ENCODE results near the gene SPATA16. TPM values are rescaled to one million over a fixed set of nuclear protein-coding genes. Genes with fewer than 3 reads are reported as not detected.
A peak's percentile ranks its signal among the peaks of the same experiment; 100 is the strongest.

The SPATA16 gene
- total RNA-seq, 2 donors from 2014 or later = not detected

DNA sequence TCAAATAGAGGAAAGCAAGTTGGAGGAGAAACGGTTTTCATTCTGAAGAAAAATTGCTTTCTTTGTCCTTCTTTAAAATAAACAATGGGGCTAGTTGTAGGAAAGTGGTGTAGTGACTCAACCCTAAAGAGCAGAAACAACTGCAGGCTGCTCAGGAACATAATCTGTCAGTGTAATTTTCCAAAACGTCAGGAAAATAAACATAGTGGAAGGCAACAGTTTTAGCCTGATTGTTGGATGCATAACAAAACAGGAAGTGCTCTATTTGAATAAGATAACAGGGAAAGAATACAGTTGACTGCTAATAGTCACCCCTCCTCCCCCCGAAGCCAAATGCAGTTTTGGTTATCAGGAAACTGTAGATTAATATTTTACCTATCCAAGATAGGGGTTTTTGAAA is 222.9 kb downstream of the SPATA16 start:
- WGBS, 2 experiments (ENCODE audit: insufficient coverage in 1 of 2, insufficient read length in 1 of 2) = 34% methylated on average over 3 of the region's 3 CpGs; no CpG with 5 or more reads in 1 of the 2 experiments
- Mint-ChIP-seq H3K27ac (peak overlapping the region; percentile 15), H3K36me3 (ENCODE audit: low read depth) (no peaks in the 10 kb centered on the region), H3K4me3 (peak overlapping the region; percentile 20), H3K9me3 (no peaks in the 10 kb centered on the region), H3K4me1 (peaks cover 57% of the 10 kb centered on the region), H3K27me3 (ENCODE audit: insufficient read depth) (no peaks in the 10 kb centered on the region)
- Histone ChIP-seq H3K36me3 (ENCODE audit: control insufficient read depth, insufficient read depth, low read length) (no peaks in the 10 kb centered on the region), H3K27ac (ENCODE audit: low read depth, low read length) (no peak overlapping the region), H3K4me3 (ENCODE audit: low read length) (peak overlapping the region; percentile 66), H3K9ac (ENCODE audit: extremely low read depth, low read length, poor library complexity, severe bottlenecking) (no peak overlapping the region), H3K9me3 (ENCODE audit: control insufficient read depth, low read length) (no peaks in the 10 kb centered on the region), H3K4me1 (ENCODE audit: control insufficient read depth, insufficient read depth, low read length) (peaks cover 12% of the 10 kb centered on the region), H3K27me3 (ENCODE audit: control insufficient read depth, insufficient read depth, low read length, poor library complexity, severe bottlenecking) (no peaks in the 10 kb centered on the region)
- DNase-seq = no peak
- TF ChIP-seq, protein P1, sequence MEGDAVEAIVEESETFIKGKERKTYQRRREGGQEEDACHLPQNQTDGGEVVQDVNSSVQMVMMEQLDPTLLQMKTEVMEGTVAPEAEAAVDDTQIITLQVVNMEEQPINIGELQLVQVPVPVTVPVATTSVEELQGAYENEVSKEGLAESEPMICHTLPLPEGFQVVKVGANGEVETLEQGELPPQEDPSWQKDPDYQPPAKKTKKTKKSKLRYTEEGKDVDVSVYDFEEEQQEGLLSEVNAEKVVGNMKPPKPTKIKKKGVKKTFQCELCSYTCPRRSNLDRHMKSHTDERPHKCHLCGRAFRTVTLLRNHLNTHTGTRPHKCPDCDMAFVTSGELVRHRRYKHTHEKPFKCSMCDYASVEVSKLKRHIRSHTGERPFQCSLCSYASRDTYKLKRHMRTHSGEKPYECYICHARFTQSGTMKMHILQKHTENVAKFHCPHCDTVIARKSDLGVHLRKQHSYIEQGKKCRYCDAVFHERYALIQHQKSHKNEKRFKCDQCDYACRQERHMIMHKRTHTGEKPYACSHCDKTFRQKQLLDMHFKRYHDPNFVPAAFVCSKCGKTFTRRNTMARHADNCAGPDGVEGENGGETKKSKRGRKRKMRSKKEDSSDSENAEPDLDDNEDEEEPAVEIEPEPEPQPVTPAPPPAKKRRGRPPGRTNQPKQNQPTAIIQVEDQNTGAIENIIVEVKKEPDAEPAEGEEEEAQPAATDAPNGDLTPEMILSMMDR (conservative IDR thresholded peaks at IDR 0.05) = no peak

DNA sequence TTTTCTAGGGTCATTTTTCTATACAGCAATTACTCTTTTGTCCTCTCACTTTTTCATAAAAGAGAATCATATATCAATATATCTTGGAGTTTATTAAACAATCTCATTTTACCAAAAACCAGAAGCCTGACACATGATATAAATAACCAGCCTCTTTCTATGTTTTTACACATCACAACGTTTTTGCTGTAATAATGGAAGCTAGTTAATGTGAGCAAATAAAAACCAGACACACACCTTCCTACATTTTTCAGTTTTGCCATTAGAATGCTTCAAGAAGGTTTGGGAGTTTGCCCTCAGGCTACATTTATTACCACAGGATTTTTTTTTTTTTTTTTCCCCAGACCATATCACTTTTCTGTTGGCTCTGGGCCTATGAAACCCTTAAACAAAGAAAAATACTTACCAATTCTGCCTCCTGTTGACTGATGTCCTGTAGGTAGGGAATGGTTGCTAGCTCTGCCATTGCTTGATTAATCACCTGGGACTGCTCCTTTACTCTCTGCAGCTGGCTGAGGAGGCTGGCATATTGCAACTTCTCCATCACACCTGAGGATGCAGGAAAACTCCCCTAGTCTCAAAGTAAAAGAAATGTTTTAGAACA is 225.0 kb downstream of the SPATA16 start:
- peaks cover 1% of the 10 kb centered on the region for H3K27me3 Mint-ChIP-seq (ENCODE audit: insufficient read depth)
- DNase-seq = peak; percentile 47

DNA sequence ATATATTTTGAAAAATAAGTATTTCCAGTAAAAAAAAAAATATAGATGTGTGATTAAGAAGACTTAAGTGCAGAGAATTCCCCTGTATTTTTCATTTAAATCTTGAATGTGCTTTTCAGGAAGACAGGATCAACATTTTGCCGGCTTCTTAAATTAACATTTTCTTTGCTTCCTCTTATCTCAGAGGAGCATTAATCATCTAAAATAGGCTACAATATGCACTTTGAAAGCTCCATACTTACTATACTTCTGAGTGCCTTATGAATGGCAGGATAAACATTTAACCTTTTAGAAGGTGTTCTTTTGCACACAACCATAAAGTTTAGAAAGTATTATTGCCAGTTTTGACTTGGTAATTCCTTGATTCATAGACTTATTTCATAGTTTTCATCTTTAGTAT is 226.2 kb downstream of the SPATA16 start:
- TF ChIP-seq, protein P1 (conservative IDR thresholded peaks at IDR 0.05) = no peak
- H3K9ac ChIP-seq (ENCODE audit: extremely low read depth, low read length, poor library complexity, severe bottlenecking) = no peak overlapping the region
- Mint-ChIP-seq H3K9me3 (no peaks in the 10 kb centered on the region), H3K4me1 (peaks cover 61% of the 10 kb centered on the region), H3K4me3 (no peak overlapping the region), H3K27me3 (ENCODE audit: insufficient read depth) (peaks cover 1% of the 10 kb centered on the region), H3K27ac (no peak overlapping the region), H3K36me3 (ENCODE audit: low read depth) (no peaks in the 10 kb centered on the region)
- H3K4me1 ChIP-seq (ENCODE audit: control insufficient read depth, insufficient read depth, low read length) = peaks cover 9% of the 10 kb centered on the region
- no peaks in the 10 kb centered on the region for H3K36me3 ChIP-seq (ENCODE audit: control insufficient read depth, insufficient read depth, low read length)
- H3K4me3 ChIP-seq (ENCODE audit: low read length) = no peak overlapping the region
- WGBS, 2 experiments (ENCODE audit: insufficient coverage in 1 of 2, insufficient read length in 1 of 2) = 94% methylated on average over 1 of the region's 1 CpG; no CpG with 5 or more reads in 1 of the 2 experiments
- no peak overlapping the region for H3K27ac ChIP-seq (ENCODE audit: low read depth, low read length)
- no peaks in the 10 kb centered on the region for H3K9me3 ChIP-seq (ENCODE audit: control insufficient read depth, low read length)
- no peak for DNase-seq
- H3K27me3 ChIP-seq (ENCODE audit: control insufficient read depth, insufficient read depth, low read length, poor library complexity, severe bottlenecking) = no peaks in the 10 kb centered on the region

More for the DNA sequence above, 225.0 kb downstream of the SPATA16 start:
- peaks cover 55% of the 10 kb centered on the region for H3K4me1 Mint-ChIP-seq
- Histone ChIP-seq H3K9me3 (ENCODE audit: control insufficient read depth, low read length) (no peaks in the 10 kb centered on the region), H3K9ac (ENCODE audit: extremely low read depth, low read length, poor library complexity, severe bottlenecking) (no peak overlapping the region), H3K4me1 (ENCODE audit: control insufficient read depth, insufficient read depth, low read length) (peaks cover 12% of the 10 kb centered on the region), H3K27me3 (ENCODE audit: control insufficient read depth, insufficient read depth, low read length, poor library complexity, severe bottlenecking) (no peaks in the 10 kb centered on the region), H3K27ac (ENCODE audit: low read depth, low read length) (no peak overlapping the region), H3K36me3 (ENCODE audit: control insufficient read depth, insufficient read depth, low read length) (no peaks in the 10 kb centered on the region), H3K4me3 (ENCODE audit: low read length) (no peak overlapping the region)
- no CpG with 5 or more reads among the region's 1 CpG for WGBS, 2 experiments (ENCODE audit: insufficient coverage in 1 of 2, insufficient read length in 1 of 2)
- H3K9me3 Mint-ChIP-seq = no peaks in the 10 kb centered on the region
- no peak overlapping the region for H3K4me3 Mint-ChIP-seq
- no peaks in the 10 kb centered on the region for H3K36me3 Mint-ChIP-seq (ENCODE audit: low read depth)
- H3K27ac Mint-ChIP-seq = peak overlapping the region; percentile 42
- TF ChIP-seq, protein P1 (conservative IDR thresholded peaks at IDR 0.05) = no peak

Measured in endodermal cell (in vitro differentiated cells).